ENCODE data around the gene CRB2. TPM values are rescaled to one million over a fixed set of nuclear protein-coding genes. Genes with fewer than 3 reads are reported as not detected.

Gene CRB2
- polyA plus RNA-seq, 1 experiment = not detected

- DNase-seq (ENCODE audit: low read depth, low spot score) = no peak
- no peaks in the 10 kb centered on the region; the same call in 1 of the 2 replicates for H3K9me3 ChIP-seq (ENCODE audit: control insufficient read depth, insufficient read depth, low read length)
- no peak overlapping the region for H3K27ac ChIP-seq (ENCODE audit: low read depth, low read length)
- no peak overlapping the region for H3K4me3 ChIP-seq (ENCODE audit: low read depth, low read length)
- ChIA-PET CTCF (no interaction called here), POLR2A (no interaction called here)
- peak; percentile 32 for TF ChIP-seq CTCF (IDR thresholded peaks at IDR 0.05; ENCODE audit: low read depth, low read length)
- peaks cover 20% of the 10 kb centered on the region for H3K27me3 ChIP-seq (ENCODE audit: control insufficient read depth, insufficient read depth, low read length)
These were observed 9.4 kb downstream of the CRB2 start for GRCh38 chr9:123365287-123365880.

- TF ChIP-seq CTCF (IDR thresholded peaks at IDR 0.05; ENCODE audit: low read depth, low read length) = no peak
- Histone ChIP-seq H3K27me3 (ENCODE audit: control insufficient read depth, insufficient read depth, low read length) (peaks cover 26% of the 10 kb centered on the region), H3K4me3 (ENCODE audit: low read depth, low read length) (no peak overlapping the region), H3K9me3 (ENCODE audit: control insufficient read depth, insufficient read depth, low read length) (no peaks in the 10 kb centered on the region; the same call in 1 of the 2 replicates), H3K27ac (ENCODE audit: low read depth, low read length) (no peak overlapping the region)
- DNase-seq (ENCODE audit: low read depth, low spot score) = no peak
- CTCF ChIA-PET = no interaction called here
- POLR2A ChIA-PET = no interaction called here
These were observed 10.0 kb downstream of the CRB2 start for GRCh38 chr9:123365881-123366528.

GRCh38 chr9:123368023-123368422 is 12.0 kb downstream of the CRB2 start:
- TF ChIP-seq CTCF (IDR thresholded peaks at IDR 0.05; ENCODE audit: low read depth, low read length) = no peak
- Histone ChIP-seq H3K27me3 (ENCODE audit: control insufficient read depth, insufficient read depth, low read length) (peaks cover 43% of the 10 kb centered on the region), H3K27ac (ENCODE audit: low read depth, low read length) (no peak overlapping the region), H3K4me3 (ENCODE audit: low read depth, low read length) (no peak overlapping the region), H3K9me3 (ENCODE audit: control insufficient read depth, insufficient read depth, low read length) (no peaks in the 10 kb centered on the region)
- POLR2A ChIA-PET = no interaction called here
- DNase-seq (ENCODE audit: low read depth, low spot score) = no peak
- CTCF ChIA-PET = no interaction called here

- H3K4me3 ChIP-seq (ENCODE audit: low read depth, low read length) = no peak overlapping the region
- POLR2A ChIA-PET = no interaction called here
- CTCF ChIA-PET = no interaction called here
- TF ChIP-seq CTCF (IDR thresholded peaks at IDR 0.05; ENCODE audit: low read depth, low read length) = no peak
- H3K9me3 ChIP-seq (ENCODE audit: control insufficient read depth, insufficient read depth, low read length) = no peaks in the 10 kb centered on the region
- peaks cover 44% of the 10 kb centered on the region for H3K27me3 ChIP-seq (ENCODE audit: control insufficient read depth, insufficient read depth, low read length)
- no peak overlapping the region for H3K27ac ChIP-seq (ENCODE audit: low read depth, low read length)
- DNase-seq (ENCODE audit: low read depth, low spot score) = no peak
These were observed 12.6 kb downstream of the CRB2 start for GRCh38 chr9:123368536-123369153.

- no peak overlapping the region for H3K4me3 ChIP-seq (ENCODE audit: low read depth, low read length)
- H3K27me3 ChIP-seq (ENCODE audit: control insufficient read depth, insufficient read depth, low read length) = peaks cover 51% of the 10 kb centered on the region
- DNase-seq (ENCODE audit: low read depth, low spot score) = no peak
- ChIA-PET POLR2A (no interaction called here), CTCF (no interaction called here)
- no peak overlapping the region for H3K27ac ChIP-seq (ENCODE audit: low read depth, low read length)
- no peaks in the 10 kb centered on the region for H3K9me3 ChIP-seq (ENCODE audit: control insufficient read depth, insufficient read depth, low read length)
- no peak for TF ChIP-seq CTCF (IDR thresholded peaks at IDR 0.05; ENCODE audit: low read depth, low read length)
These were observed 13.3 kb downstream of the CRB2 start for GRCh38 chr9:123369296-123369695.

All from AG04450 (cell line).